Measurements from ENCODE around the gene CHN1. TPM values are rescaled to one million over a fixed set of nuclear protein-coding genes. Genes with fewer than 3 reads are reported as not detected.

The CHN1 gene
- total and polyA plus RNA-seq, 2 experiments from 2014 or later: 64.3 to 70.8 TPM

- peak; percentile 54 to 65 for DNase-seq (ENCODE audit: low read depth in 1 of 2, low spot score in 1 of 2)
- Histone ChIP-seq H3K4me3 (no peak overlapping the region), H3K36me3 (no peaks in the 10 kb centered on the region), H3K9me3 (ENCODE audit: low read depth) (no peaks in the 10 kb centered on the region), H3K4me1 (ENCODE audit: low read depth) (peaks cover 2% of the 10 kb centered on the region), H3K27me3 (no peaks in the 10 kb centered on the region), H3K27ac (no peak overlapping the region)
- peak; percentile 45 for TF ChIP-seq CTCF (IDR thresholded peaks at IDR 0.05; ENCODE audit: low read depth, low read length)
Observed at GRCh38 chr2:175030380-175031271, 25.4 kb upstream of the CHN1 start.

GRCh38 chr2:175027755-175028154 is 22.6 kb upstream of the CHN1 start:
- TF ChIP-seq CTCF (IDR thresholded peaks at IDR 0.05; ENCODE audit: low read depth, low read length): no peak
- Histone ChIP-seq H3K4me3 (no peak overlapping the region), H3K9me3 (ENCODE audit: low read depth) (no peaks in the 10 kb centered on the region), H3K27me3 (no peaks in the 10 kb centered on the region), H3K4me1 (ENCODE audit: low read depth) (no peaks in the 10 kb centered on the region), H3K27ac (no peak overlapping the region), H3K36me3 (no peaks in the 10 kb centered on the region)
- DNase-seq (ENCODE audit: low read depth in 1 of 2, low spot score in 1 of 2): no peak

GRCh38 chr2:175026385-175026784 is 21.2 kb upstream of the CHN1 start:
- Histone ChIP-seq H3K4me1 (ENCODE audit: low read depth) (no peaks in the 10 kb centered on the region), H3K4me3 (no peak overlapping the region), H3K36me3 (no peaks in the 10 kb centered on the region), H3K9me3 (ENCODE audit: low read depth) (no peaks in the 10 kb centered on the region), H3K27ac (no peak overlapping the region), H3K27me3 (no peaks in the 10 kb centered on the region)
- DNase-seq (ENCODE audit: low read depth in 1 of 2, low spot score in 1 of 2): no peak
- no peak for TF ChIP-seq CTCF (IDR thresholded peaks at IDR 0.05; ENCODE audit: low read depth, low read length)

- Histone ChIP-seq H3K9me3 (ENCODE audit: low read depth) (no peaks in the 10 kb centered on the region), H3K27ac (no peak overlapping the region), H3K27me3 (no peaks in the 10 kb centered on the region), H3K4me3 (no peak overlapping the region), H3K36me3 (no peaks in the 10 kb centered on the region), H3K4me1 (ENCODE audit: low read depth) (no peaks in the 10 kb centered on the region)
- TF ChIP-seq CTCF (IDR thresholded peaks at IDR 0.05; ENCODE audit: low read depth, low read length): no peak
- DNase-seq (ENCODE audit: low read depth in 1 of 2, low spot score in 1 of 2): no peak
Observed at GRCh38 chr2:175025946-175026345, 20.8 kb upstream of the CHN1 start.

- no peaks in the 10 kb centered on the region for H3K9me3 ChIP-seq (ENCODE audit: low read depth)
- no peak for TF ChIP-seq CTCF (IDR thresholded peaks at IDR 0.05; ENCODE audit: low read depth, low read length)
- no peak for DNase-seq (ENCODE audit: low read depth in 1 of 2, low spot score in 1 of 2)
- no peak overlapping the region for H3K27ac ChIP-seq
- no peak overlapping the region for H3K4me3 ChIP-seq
- H3K4me1 ChIP-seq (ENCODE audit: low read depth): no peaks in the 10 kb centered on the region
- no peaks in the 10 kb centered on the region for H3K27me3 ChIP-seq
- no peaks in the 10 kb centered on the region for H3K36me3 ChIP-seq
Observed at GRCh38 chr2:175025233-175025632, 20.1 kb upstream of the CHN1 start.

Data from cardiac muscle cell (in vitro differentiated cells and primary cell).